ENCODE measurements around the gene KATNBL1. TPM values are rescaled to one million over a fixed set of nuclear protein-coding genes. Genes with fewer than 3 reads are reported as not detected.

The KATNBL1 gene
- 43.6 and 53.3 TPM in 2 replicates for total RNA-seq

DNA sequence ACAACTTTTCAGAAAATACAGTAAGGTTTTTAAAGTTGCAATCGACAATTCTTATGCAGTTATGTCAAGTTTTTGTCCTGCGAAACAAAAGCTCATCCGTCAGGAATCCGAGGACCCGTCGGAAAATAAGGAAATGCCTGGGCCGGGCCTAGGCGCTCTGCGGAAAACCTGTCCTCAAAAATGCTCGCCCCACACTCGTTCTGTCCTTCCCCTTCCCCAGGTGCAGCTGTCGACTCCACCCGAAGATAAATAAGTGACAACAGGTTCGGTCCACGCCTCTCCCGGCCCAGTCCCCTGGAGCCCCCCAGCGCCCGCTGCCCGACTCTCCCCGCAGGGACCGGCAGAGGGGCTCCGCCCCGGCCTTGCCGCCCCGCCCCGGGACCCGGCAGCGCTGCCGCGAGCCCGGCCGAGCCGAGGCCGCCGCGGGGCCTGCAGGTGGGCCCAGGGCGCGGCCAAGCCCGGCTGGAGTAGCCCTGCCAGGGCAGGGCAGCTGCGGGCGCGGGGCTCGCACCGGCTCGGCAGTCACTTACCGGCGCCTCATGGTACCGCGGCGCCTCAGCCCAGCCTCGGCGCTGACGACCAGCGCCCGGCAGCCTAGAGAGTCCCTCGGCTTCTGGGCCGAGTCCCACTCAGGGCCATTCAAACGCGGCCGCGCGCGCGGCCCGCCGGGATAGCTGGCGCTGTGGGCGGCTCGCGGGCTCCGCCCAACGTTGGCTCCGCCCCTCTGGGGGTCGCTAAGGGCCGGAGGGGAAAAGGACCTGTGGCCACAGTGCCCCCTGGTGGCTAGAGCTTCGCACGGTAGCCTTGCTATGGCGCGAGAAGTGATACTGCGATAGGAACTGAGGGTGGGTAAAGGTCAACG is at the start of gene KATNBL1:
TSS of gene KATNBL1 (minus strand) at position 676 of the 862 bp plus-strand sequence. CDS start 46,420 bp downstream, outside the sequence.

DNA sequence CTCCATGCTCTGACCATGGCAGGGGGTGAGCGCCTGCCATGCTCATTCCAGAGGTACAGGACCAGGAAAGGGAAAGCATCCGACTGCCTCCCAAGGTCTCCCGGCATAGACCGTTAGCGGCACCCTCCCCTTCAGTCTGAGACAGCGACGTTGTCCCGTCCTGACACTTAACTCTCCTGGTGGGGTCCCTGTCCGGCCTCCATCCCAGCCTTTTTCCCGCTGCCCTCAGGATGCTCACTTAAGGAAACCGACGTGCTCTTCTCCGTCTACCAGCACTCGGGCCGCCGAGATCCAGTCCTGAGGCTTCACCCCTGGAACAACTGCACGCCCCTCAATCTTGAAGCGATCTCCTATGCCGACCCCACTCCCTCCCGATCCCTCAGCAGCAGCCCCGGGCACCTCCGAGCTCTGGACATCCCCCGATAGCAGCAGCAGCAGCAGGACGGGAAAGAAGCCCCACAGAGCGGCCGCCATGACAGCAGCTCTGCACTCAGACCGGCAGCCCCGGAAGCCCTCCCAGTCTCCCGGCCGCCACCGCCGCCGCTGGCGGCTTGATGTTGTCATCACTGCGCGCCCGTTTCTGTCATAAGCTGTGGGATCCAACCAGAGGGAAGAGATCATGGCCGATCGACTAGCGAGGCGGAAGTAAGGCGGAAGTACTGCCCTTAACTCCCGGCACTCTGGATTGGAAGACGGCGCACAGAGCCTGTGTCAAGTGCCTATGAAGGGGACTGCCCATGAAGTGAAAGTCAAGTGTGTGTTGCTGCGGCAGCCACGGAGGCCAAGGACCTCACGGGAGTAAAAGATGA is 108.3 kb downstream of the KATNBL1 start, which contains the start of the genes EMC7 and PGBD4:
TSS of gene EMC7 (minus strand) at position 497 of the 809 bp plus-strand sequence. CDS start at position 474, 23 bp downstream.
TSS of gene PGBD4 (plus strand) at position 718 of the 809 bp plus-strand sequence. CDS start 449 bp downstream, outside the sequence.

Other genes with a start within 250 kb of the KATNBL1 start
- gene CHRM5, start 241.6 kb downstream of the KATNBL1 start, total RNA-seq, result not detected in 2 replicates
- gene AVEN, start 170.9 kb downstream of the KATNBL1 start, total RNA-seq, result 29.9 and 38.4 TPM in 2 replicates
- gene EMC7, start 108.2 kb downstream of the KATNBL1 start, total RNA-seq, result 21.7 and 27.3 TPM in 2 replicates
- 1.2 and 1.5 TPM in 2 replicates for gene PGBD4, start 108.0 kb downstream of the KATNBL1 start, total RNA-seq
- gene EMC4, start 14.9 kb upstream of the KATNBL1 start, total RNA-seq, result 120 and 178 TPM in 2 replicates
- gene SLC12A6, start 127.7 kb upstream of the KATNBL1 start, total RNA-seq, result 10.4 and 16.6 TPM in 2 replicates
- gene NOP10, start 133.0 kb upstream of the KATNBL1 start, total RNA-seq, result 205 and 268 TPM in 2 replicates
- gene NUTM1, start 133.2 kb upstream of the KATNBL1 start, total RNA-seq, result not detected in 2 replicates
- gene LPCAT4, start 157.1 kb upstream of the KATNBL1 start, total RNA-seq, result 9.6 and 10.4 TPM in 2 replicates
- 16.0 and 16.4 TPM in 2 replicates for gene GOLGA8A, start 227.7 kb upstream of the KATNBL1 start, total RNA-seq